Tracheal epithelial cell (primary cell): ENCODE results near the gene MAT2B. TPM values are rescaled to one million over a fixed set of nuclear protein-coding genes. Genes with fewer than 3 reads are reported as not detected.

Experiments used
- total RNA-seq: library from RNA; depleted of rRNA; stranded (reverse); fragments of >200 nt; gene quantifications from 2 replicates; pipeline ENCODE4 v1.2.1, GENCODE V29; 2014

Gene MAT2B
- 36.4 and 59.5 TPM in 2 replicates for total RNA-seq

DNA sequence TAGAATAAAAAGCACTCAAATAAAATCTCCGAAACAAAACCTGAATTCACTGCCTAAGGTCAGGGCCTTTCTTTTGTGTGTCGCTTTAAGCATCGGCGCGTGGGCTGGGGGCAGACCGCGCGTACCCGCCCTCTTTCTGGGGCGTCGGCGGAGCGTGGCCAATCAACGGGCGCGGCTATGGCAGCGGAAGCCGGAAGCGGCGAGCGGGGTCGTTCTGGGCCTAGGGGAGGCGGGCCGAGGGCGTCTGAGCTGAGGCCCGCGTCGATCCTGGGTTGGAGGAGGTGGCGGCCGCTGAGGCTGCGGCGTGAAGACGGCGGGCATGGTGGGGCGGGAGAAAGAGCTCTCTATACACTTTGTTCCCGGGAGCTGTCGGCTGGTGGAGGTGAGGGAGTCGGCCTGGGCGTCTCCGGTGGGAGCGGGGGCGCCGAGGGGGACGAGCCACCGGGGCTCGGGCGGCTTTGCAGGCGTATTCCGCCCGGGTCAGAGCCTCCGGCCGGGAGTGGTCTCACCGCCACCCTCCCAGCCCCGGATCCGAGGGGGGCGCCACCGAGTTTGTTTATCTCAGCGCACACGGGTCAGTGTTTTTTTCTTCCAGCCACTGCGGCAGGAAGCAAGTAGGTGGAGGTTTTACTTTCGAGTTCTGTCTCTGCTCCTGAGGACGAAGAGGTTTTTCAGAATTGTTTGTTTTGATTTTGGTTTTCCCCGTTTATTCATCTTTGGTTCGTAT is at the start of gene MAT2B:
Gene MAT2B, plus strand, starts transcription at position 252 of the 727 bp plus-strand sequence. Its CDS starts 68 bp downstream, at position 320.

DNA sequence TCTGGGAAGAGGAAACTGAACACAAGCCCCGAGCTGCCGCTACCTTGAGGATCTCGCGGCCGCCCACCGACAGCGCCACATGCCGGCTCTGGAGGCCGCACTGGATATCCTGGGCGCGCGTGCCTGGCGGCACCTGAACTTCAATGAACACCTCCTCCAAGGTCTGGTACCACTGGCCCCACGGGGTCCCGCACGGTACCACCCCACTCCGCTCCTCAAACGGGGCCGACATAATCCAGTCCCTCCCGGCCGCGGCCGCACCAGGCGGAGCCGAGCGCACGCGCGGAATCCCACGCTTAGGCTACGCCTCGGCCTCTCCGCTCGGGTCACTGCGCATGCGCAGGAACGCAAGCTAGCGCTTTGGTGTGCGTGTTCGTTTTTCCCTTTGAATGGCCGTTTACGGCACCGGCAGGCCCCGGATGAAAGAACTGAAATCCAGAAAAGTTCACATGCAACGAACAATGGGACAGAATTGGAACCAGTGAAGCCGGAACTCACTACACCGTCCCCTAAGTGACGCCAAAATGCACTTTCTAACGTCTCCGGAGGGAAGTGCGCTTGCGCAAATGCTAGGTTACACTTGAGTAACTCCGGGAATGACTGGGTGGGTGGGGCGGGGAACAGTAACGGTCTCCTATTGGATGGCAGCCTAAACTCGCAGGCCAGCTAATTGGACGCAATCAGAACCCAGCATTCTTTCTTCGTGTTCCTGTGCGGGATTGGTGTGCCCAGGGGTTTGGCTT is 45.4 kb upstream of the MAT2B start, which contains the start of gene NUDCD2:
Gene NUDCD2, minus strand, starts transcription at position 284 of the 743 bp plus-strand sequence. Its CDS starts 52 bp downstream, at position 232.

GRCh38 chr5:163460562-163461171 is 44.8 kb upstream of the MAT2B start, which contains the start of gene HMMR:
Gene HMMR, plus strand, starts transcription at chr5:163460632. Its CDS starts 61 bp downstream, at chr5:163460693.

Other genes starting within 250 kb of the MAT2B start
- gene CCNG1, start 68.0 kb upstream of the MAT2B start, total RNA-seq: 187 and 320 TPM in 2 replicates
- gene NUDCD2, start 45.5 kb upstream of the MAT2B start, total RNA-seq: 4.5 and 5.8 TPM in 2 replicates
- 3.6 and 5.1 TPM in 2 replicates for gene HMMR, start 45.0 kb upstream of the MAT2B start, total RNA-seq